ELR (cell line): ENCODE results near the gene SLC25A44.

Experiments
- DNase-seq: peaks from one replicate; pipeline ENCODE4 v3.0.0-alpha.2; 2015; ENCODE audit warnings: low read depth

Gene SLC25A44

GRCh38 chr1:156241311-156241811, 47.5 kb downstream of the SLC25A44 start:
- DNase-seq, result peak; percentile 72

DNA sequence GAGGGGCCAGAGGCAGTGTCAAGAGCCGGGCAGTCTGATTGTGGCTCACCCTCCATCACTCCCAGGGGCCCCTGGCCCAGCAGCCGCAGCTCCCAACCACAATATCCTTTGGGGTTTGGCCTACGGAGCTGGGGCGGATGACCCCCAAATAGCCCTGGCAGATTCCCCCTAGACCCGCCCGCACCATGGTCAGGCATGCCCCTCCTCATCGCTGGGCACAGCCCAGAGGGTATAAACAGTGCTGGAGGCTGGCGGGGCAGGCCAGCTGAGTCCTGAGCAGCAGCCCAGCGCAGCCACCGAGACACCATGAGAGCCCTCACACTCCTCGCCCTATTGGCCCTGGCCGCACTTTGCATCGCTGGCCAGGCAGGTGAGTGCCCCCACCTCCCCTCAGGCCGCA, 48.0 kb downstream of the SLC25A44 start, which contains the start of gene BGLAP:
BGLAP (plus strand) TSS at position 259 of the 400 bp plus-strand sequence; CDS start at position 307, 48 bp downstream.
- DNase-seq, result no peak

DNA sequence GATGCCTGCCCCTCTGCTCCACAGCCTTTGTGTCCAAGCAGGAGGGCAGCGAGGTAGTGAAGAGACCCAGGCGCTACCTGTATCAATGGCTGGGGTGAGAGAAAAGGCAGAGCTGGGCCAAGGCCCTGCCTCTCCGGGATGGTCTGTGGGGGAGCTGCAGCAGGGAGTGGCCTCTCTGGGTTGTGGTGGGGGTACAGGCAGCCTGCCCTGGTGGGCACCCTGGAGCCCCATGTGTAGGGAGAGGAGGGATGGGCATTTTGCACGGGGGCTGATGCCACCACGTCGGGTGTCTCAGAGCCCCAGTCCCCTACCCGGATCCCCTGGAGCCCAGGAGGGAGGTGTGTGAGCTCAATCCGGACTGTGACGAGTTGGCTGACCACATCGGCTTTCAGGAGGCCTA, 48.8 kb downstream of the SLC25A44 start:
- DNase-seq, result no peak

GRCh38 chr1:156244126-156244525, 50.2 kb downstream of the SLC25A44 start:
- no peak for DNase-seq

GRCh38 chr1:156244712-156245111, 50.8 kb downstream of the SLC25A44 start:
- no peak for DNase-seq

DNA sequence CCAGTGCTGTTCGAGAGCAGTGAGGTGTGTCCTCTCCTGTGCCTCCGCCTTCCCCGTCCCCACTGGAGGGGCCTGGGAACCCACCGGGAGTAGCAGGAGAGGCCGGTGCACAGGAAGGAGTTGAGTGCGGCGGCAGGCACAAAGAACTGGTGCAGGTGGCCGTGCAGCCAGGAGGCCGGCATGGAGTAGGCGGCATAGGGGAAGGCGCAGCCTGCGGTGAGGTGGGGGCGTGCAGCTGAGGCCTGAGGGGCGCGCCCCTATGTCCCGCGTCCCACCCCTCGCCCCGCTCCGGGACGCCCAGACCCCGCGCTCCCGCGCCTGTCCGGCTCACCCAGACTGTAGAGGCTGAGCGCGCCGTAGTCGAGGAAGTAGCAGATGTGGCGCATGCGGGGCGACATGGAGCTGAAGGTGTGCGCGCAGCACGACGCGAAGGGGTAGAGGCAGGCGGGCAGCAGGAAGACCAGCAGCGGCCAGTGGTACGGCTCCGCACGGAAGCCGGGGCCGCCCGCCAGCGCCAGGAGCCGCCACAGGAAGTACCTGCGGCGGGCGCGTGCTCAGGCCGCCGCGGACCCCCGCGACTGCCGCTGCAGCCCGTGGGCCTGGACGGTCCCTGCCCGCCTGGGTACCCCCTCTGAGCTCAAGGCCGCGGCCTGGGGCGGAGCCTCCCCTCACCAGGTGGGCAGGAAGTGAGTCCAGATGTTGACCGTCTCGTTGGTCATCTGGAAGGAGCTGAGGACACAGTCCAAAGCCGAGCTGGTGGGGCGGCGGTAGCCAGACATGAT, 51.7 kb downstream of the SLC25A44 start:
- DNase-seq, result peak; percentile 33

DNA sequence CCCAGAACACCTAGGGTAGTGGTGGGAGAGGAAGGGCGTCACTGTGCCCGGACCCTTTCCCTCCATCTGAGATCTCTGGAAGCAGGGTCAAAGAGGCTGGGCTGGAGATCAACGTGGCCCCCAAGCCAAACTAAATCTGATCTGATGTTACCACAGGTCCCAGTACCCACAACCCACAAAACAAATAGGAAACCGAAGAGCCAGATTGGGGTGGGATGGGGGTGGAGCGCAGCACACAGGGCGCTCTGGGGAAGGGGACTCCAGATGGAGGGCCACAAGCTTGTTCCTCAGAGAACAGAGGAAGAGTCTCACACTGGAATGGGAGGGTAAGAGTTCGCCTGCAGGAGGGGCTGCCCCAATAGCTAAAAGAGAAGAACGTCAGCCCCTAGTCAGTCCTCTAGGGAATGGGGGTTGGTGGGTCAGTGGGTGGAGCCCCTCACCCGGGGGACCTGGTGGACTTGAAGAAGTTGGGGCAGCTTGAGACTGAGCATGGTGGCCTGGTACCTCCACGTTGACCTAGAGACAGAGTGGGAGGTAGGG, 52.4 kb downstream of the SLC25A44 start:
- DNase-seq, result no peak

DNA sequence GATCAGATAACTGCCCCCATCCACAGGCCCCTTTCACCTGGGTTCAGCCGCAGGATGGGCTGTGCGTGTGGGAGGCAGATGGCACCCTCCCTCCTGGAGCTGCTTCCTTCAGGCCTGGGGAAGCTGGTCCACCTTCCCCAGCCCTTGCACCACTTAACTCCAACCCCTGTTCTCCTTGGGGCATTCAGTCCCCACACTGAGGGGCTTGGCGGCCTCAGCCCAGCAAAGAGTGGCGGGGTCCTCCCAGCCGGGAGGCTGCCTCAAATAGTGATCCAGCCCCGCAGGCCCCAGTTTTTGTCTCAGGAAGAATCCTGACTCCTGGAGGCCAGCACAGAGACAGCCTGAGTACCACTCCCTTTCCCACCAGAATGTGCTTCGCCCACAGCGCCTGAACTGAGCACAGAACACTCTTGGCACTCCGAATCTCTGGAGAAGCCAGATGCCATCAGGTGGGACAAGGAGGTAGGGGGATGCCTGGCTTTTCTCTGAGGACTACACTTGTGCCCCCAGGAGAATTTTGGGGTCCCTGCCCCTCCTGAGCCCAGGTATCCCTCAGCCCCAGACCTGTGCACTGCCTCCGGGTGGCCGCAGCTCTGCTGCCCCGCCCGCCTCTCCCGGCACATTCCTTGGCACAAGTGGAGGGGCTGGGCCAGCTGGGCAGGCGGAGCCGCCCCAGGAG, 53.0 kb downstream of the SLC25A44 start:
- peak; percentile 26 for DNase-seq

DNA sequence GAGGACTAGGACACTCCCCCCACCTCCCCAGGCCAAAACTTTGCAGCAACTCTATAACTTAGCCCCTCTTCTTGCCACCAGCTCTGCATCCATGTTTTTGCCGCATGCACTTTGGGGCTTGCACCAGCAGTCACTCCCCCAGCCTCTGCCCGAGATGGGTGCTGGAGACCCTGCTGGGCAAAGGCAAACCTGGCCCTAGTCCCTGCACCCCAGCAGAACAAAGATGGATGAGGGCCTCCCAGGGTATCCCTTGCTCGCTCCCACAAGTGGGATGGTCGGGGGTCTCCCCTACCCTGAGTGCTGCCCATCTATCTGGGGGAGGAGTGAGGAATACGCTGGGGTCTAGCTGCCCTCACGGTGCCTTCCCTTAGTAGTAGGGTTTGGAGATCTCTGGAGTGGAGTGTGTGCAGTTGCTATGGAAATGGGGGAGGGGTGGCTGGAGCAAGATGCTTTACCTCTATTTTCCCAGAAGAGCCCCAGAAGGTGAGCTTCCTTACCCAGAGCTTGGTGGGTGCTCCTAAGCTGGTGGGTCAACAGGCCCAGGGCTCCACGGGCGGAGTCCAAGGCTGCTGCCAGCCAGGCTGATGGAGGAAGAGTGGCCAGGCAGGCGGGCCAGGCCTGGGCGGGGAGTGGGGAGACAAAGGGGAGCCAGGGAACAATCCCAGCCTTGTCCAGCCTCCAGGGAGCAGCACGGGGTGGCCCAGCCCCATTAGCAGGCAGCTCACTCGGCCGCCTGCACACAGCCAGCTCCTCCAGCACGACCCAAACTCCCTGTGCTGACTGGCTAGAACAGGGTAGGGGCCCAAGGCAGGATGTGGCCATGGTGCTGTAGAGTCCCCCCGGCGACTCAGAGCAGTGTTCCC, 53.8 kb downstream of the SLC25A44 start, which contains the start of gene PAQR6:
PAQR6 (minus strand) TSS at position 597 of the 863 bp plus-strand sequence. CDS start 1,325 bp downstream, outside the sequence.
- DNase-seq, result peak; percentile 18

GRCh38 chr1:156248323-156248683, 54.4 kb downstream of the SLC25A44 start:
- DNase-seq, result no peak

- no peak for DNase-seq
Measured at GRCh38 chr1:156249593-156249992, 55.7 kb downstream of the SLC25A44 start.

GRCh38 chr1:156251527-156251926, 57.6 kb downstream of the SLC25A44 start:
- no peak for DNase-seq

GRCh38 chr1:156253634-156254033, 59.7 kb downstream of the SLC25A44 start:
- DNase-seq, result no peak

DNA sequence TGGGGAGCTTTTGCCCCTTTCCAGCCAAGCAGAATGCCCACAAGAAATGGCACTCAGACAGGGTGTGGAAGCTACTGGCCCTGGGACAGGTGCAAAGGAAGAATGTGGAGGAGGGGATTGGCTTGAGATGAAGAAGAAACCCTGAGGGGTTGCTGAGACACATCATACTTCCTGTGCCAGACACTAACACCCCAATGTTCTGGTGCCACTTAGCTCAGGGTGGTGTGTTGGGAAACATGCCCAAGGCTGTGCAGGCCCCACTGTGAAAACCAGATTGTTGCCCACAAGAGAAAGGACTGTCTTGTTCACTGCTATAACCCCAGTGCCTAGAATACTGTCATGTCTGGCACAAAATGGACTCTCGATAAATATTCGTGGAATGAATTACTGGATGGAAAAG, 63.8 kb downstream of the SLC25A44 start:
- no peak for DNase-seq

- DNase-seq, result no peak
Measured at GRCh38 chr1:156258859-156259258, 65.0 kb downstream of the SLC25A44 start.

DNA sequence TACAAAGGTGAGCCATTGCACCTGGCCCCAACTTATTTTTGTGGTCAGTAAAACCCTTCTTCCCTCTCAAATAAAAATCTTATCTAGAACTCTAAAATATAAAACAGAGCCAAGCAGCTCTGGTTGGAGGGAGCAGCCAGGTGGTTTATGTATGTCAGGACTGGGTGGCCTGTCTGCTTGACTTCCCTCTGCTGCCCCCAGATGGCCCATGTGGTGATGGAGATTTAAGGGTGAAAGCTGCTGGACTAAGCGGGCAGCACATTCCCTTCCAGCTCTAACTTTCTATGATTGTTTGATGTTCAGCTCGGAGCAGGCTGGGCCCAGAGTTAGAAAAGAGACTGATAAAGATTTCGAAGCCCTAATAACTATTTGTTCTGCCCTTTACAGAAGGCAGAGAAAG, 65.9 kb downstream of the SLC25A44 start:
- DNase-seq, result peak; percentile 38

DNA sequence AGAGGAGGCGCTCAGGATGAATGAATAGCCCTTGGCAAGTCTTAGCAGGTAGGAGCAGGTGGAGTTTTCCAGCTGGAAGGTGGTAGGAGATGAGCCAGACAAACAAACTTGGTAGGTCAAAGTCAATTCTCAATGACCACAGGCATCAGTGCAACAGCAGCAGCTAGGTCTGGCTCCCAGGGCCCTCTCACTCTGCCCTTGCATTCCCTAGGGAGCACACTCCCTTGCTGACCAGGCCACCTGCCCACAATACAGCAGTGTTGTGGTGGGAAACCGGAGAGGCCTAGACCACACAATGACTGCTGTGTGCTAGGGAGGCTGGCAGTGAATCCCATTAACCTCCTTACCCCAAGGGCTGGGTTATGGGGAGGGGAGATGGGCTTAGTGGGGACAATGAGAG, 67.0 kb downstream of the SLC25A44 start:
- no peak for DNase-seq
